Spleen (tissue), 7 donors: ENCODE data around the gene DNER.

Experiments
- CTCF ChIP-seq, 11 experiments: fragments of 200-600 bp in 7 of 11; fragments of 450-650 bp in 4 of 11; sonication (generic) in 4 of 11; IDR thresholded peaks in 8 of 11; conservative IDR thresholded peaks in 3 of 11; 1 replicate in 7 of 11; 2 replicates in 4 of 11; pipeline versions ENCODE4 v1.4.0 to v1.8.0; 2016 to 2021; ENCODE audit warnings: antibody characterized with exemption in 11 of 11, inconsistent platforms in 4 of 11, mild to moderate bottlenecking in 1 of 11
- POLR2A ChIP-seq, 3 donors: fragments of 450-650 bp; IDR thresholded peaks; one replicate each; pipeline ENCODE4 v1.5.1; 2017; ENCODE audit warnings: antibody characterized with exemption in 3 of 3, mild to moderate bottlenecking in 1 of 3
- donor health status: DM: no; HTN: no; CAD: no; lungs with moderate emphysema.
- donor health status: DM: no; HTN: no; CAD: no.
- donor health status: DM: no; HTN: no; CAD: no.

GRCh38 chr2:229620289-229620688, 94.1 kb downstream of the DNER start:
- TF ChIP-seq CTCF (IDR thresholded peaks at IDR 0.05 in 8 of 11, conservative IDR thresholded peaks at IDR 0.05 in 3 of 11): no peak
- no peak for TF ChIP-seq POLR2A (IDR thresholded peaks at IDR 0.05)
